ENCODE measurements around the gene SERINC2.

SERINC2 gene

GRCh38 chr1:31443673-31444072 lies 30.7 kb downstream of the SERINC2 start:
- TF ChIP-seq, protein P1, sequence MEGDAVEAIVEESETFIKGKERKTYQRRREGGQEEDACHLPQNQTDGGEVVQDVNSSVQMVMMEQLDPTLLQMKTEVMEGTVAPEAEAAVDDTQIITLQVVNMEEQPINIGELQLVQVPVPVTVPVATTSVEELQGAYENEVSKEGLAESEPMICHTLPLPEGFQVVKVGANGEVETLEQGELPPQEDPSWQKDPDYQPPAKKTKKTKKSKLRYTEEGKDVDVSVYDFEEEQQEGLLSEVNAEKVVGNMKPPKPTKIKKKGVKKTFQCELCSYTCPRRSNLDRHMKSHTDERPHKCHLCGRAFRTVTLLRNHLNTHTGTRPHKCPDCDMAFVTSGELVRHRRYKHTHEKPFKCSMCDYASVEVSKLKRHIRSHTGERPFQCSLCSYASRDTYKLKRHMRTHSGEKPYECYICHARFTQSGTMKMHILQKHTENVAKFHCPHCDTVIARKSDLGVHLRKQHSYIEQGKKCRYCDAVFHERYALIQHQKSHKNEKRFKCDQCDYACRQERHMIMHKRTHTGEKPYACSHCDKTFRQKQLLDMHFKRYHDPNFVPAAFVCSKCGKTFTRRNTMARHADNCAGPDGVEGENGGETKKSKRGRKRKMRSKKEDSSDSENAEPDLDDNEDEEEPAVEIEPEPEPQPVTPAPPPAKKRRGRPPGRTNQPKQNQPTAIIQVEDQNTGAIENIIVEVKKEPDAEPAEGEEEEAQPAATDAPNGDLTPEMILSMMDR (IDR thresholded peaks at IDR 0.05) = no peak
- Histone ChIP-seq H3K36me3 (no peaks in the 10 kb centered on the region), H3K9me3 (no peaks in the 10 kb centered on the region), H3K27ac (no peak overlapping the region), H3K4me3 (ENCODE audit: low read depth in 1 of 2, low read length in 1 of 2) (no peak overlapping the region), H3K27me3 (no peaks in the 10 kb centered on the region), H3K4me1 (ENCODE audit: control insufficient read depth in 1 of 2, insufficient read depth in 1 of 2, low read depth in 1 of 2, low read length in 1 of 2) (no peaks in the 10 kb centered on the region)

- H3K4me1 ChIP-seq (ENCODE audit: control insufficient read depth in 1 of 2, insufficient read depth in 1 of 2, low read depth in 1 of 2, low read length in 1 of 2) = no peaks in the 10 kb centered on the region
- H3K27me3 ChIP-seq = no peaks in the 10 kb centered on the region
- H3K27ac ChIP-seq = no peak overlapping the region
- no peak overlapping the region for H3K4me3 ChIP-seq (ENCODE audit: low read depth in 1 of 2, low read length in 1 of 2)
- H3K36me3 ChIP-seq = no peaks in the 10 kb centered on the region
- TF ChIP-seq, protein P1 (IDR thresholded peaks at IDR 0.05) = no peak
- H3K9me3 ChIP-seq = no peaks in the 10 kb centered on the region
Measured at GRCh38 chr1:31444725-31445448, 31.9 kb downstream of the SERINC2 start.

- H3K4me1 ChIP-seq (ENCODE audit: control insufficient read depth in 1 of 2, insufficient read depth in 1 of 2, low read depth in 1 of 2, low read length in 1 of 2) = no peaks in the 10 kb centered on the region
- H3K27ac ChIP-seq = no peak overlapping the region
- no peaks in the 10 kb centered on the region for H3K36me3 ChIP-seq
- H3K4me3 ChIP-seq (ENCODE audit: low read depth in 1 of 2, low read length in 1 of 2) = no peak overlapping the region
- TF ChIP-seq, protein P1 (IDR thresholded peaks at IDR 0.05) = no peak
- no peaks in the 10 kb centered on the region for H3K9me3 ChIP-seq
- no peaks in the 10 kb centered on the region for H3K27me3 ChIP-seq
Measured at GRCh38 chr1:31445951-31446350, 32.9 kb downstream of the SERINC2 start.

DNA sequence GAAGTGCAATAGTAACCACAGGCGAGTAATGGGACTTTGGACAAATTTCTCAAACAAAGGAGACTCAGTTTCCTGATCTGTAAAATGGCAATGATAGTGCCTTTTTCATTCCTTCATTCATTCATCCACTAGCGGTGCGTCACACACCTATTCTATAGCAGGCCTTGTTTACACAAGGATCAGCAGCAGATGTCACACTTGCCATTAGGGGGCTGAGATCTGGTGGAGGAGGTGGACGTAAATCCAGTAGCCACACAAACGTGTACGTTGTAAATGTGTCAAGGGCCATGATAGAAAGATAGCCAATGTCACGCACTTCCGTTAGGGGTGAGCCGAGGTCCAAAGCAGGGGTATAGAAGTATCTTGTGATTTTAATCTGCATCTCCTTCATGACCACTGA lies 34.2 kb downstream of the SERINC2 start:
- H3K9me3 ChIP-seq = no peaks in the 10 kb centered on the region
- no peaks in the 10 kb centered on the region for H3K4me1 ChIP-seq (ENCODE audit: control insufficient read depth in 1 of 2, insufficient read depth in 1 of 2, low read depth in 1 of 2, low read length in 1 of 2)
- no peak overlapping the region for H3K4me3 ChIP-seq (ENCODE audit: low read depth in 1 of 2, low read length in 1 of 2)
- H3K27me3 ChIP-seq = no peaks in the 10 kb centered on the region
- H3K36me3 ChIP-seq = no peaks in the 10 kb centered on the region
- H3K27ac ChIP-seq = no peak overlapping the region
- TF ChIP-seq, protein P1 (IDR thresholded peaks at IDR 0.05) = no peak

GRCh38 chr1:31453384-31454079 lies 40.5 kb downstream of the SERINC2 start:
- Histone ChIP-seq H3K9me3 (peaks cover 22% of the 10 kb centered on the region), H3K27ac (no peak overlapping the region), H3K4me1 (ENCODE audit: control insufficient read depth in 1 of 2, insufficient read depth in 1 of 2, low read depth in 1 of 2, low read length in 1 of 2) (no peaks in the 10 kb centered on the region), H3K36me3 (no peaks in the 10 kb centered on the region), H3K4me3 (ENCODE audit: low read depth in 1 of 2, low read length in 1 of 2) (no peak overlapping the region), H3K27me3 (no peaks in the 10 kb centered on the region)
- TF ChIP-seq, protein P1 (IDR thresholded peaks at IDR 0.05) = no peak

All from neutrophil (primary cell).